NCI-H82 treated with DMSO at 0.1 percent for 48 hours (cell line): ENCODE data around the gene AKAP13.

Experiments used
- DNase-seq: peaks from one replicate; lab custom pipeline; 2025; ENCODE audit not compliant: unreplicated experiment; lab: John Stamatoyannopoulos, UW

Gene AKAP13

GRCh38 chr15:85760531-85761371, 380.3 kb downstream of the AKAP13 start:
- DNase-seq = no peak

GRCh38 chr15:85761635-85762034, 381.2 kb downstream of the AKAP13 start:
- DNase-seq = no peak

- DNase-seq = no peak
Measured at GRCh38 chr15:85762039-85762755, 381.8 kb downstream of the AKAP13 start.

GRCh38 chr15:85762756-85763127, 382.3 kb downstream of the AKAP13 start:
- DNase-seq = no peak

- DNase-seq = no peak
Measured at GRCh38 chr15:85763157-85763556, 382.8 kb downstream of the AKAP13 start.

GRCh38 chr15:85763673-85764633, 383.6 kb downstream of the AKAP13 start:
- DNase-seq = no peak

GRCh38 chr15:85764649-85765277, 384.4 kb downstream of the AKAP13 start:
- DNase-seq = no peak

GRCh38 chr15:85766001-85766831, 385.8 kb downstream of the AKAP13 start:
- peak; percentile 39 for DNase-seq

- no peak for DNase-seq
Measured at GRCh38 chr15:85767785-85768529, 387.6 kb downstream of the AKAP13 start.

GRCh38 chr15:85768595-85769168, 388.3 kb downstream of the AKAP13 start:
- DNase-seq = no peak

GRCh38 chr15:85769182-85769900, 388.9 kb downstream of the AKAP13 start:
- no peak for DNase-seq

GRCh38 chr15:85770096-85771041, 390.0 kb downstream of the AKAP13 start:
- no peak for DNase-seq

GRCh38 chr15:85771271-85771670, 390.9 kb downstream of the AKAP13 start:
- DNase-seq = no peak

- DNase-seq = no peak
Measured at GRCh38 chr15:85771781-85772445, 391.5 kb downstream of the AKAP13 start.

- DNase-seq = no peak
Measured at GRCh38 chr15:85772668-85773067, 392.3 kb downstream of the AKAP13 start.

GRCh38 chr15:85773249-85773648, 392.8 kb downstream of the AKAP13 start:
- DNase-seq = no peak

GRCh38 chr15:85773970-85774369, 393.6 kb downstream of the AKAP13 start:
- DNase-seq = no peak
